DND-41 (cell line): Measurements from ENCODE around the gene ANXA9.

Experiments
- ATAC-seq: fragments of 200-7000 bp; cut with Tn5 transposase; 3 replicates; pipeline ENCODE4 v1.9.1; 2021; ENCODE audit warnings: low read depth; ENCODE audit not compliant: insufficient read depth
- DNase-seq: peaks from one replicate; pipeline ENCODE4 v3.0.0-alpha.2; 2020
- H2AFZ ChIP-seq: 2 replicates; pipeline ENCODE4 v1.6.0; 2012; ENCODE audit warnings: low read depth, low read length
- H3K27ac ChIP-seq: 2 replicates; pipeline ENCODE4 v1.5.1; 2012; ENCODE audit warnings: low read length, inconsistent platforms
- H3K27me3 ChIP-seq: fragments of 200-600 bp; sonication (generic); 2 replicates; pipeline ENCODE4 v1.6.0; 2012; ENCODE audit warnings: low read length, mild to moderate bottlenecking, inconsistent platforms; ENCODE audit not compliant: insufficient read depth, poor library complexity
- H3K36me3 ChIP-seq: 2 replicates; pipeline ENCODE4 v1.5.1; 2012; ENCODE audit warnings: low read length, inconsistent platforms; ENCODE audit not compliant: insufficient read depth
- H3K4me1 ChIP-seq: 2 replicates; pipeline ENCODE4 v1.5.1; 2012; ENCODE audit warnings: mild to moderate bottlenecking, low read length; ENCODE audit not compliant: insufficient read depth
- H3K4me2 ChIP-seq: 2 replicates; pipeline ENCODE4 v1.6.0; 2012; ENCODE audit warnings: mild to moderate bottlenecking, moderate library complexity, low read length, inconsistent platforms; ENCODE audit not compliant: insufficient read depth
- H3K4me3 ChIP-seq, 2 experiments: fragments of 200-600 bp in 1 of 2; shearing (Covaris generic) in 1 of 2; 2 replicates each; pipeline ENCODE4 v1.5.1; 2012 to 2016; ENCODE audit warnings: inconsistent platforms in 2 of 2, low read length in 2 of 2, mild to moderate bottlenecking in 2 of 2, low read depth in 1 of 2, moderate library complexity in 1 of 2
- H3K79me2 ChIP-seq: 2 replicates; pipeline ENCODE4 v1.6.0; 2012; ENCODE audit warnings: low read length, inconsistent platforms; ENCODE audit not compliant: insufficient read depth
- H3K9ac ChIP-seq: 2 replicates; pipeline ENCODE4 v1.6.0; 2012; ENCODE audit warnings: low read depth, mild to moderate bottlenecking, inconsistent platforms, low read length, moderate library complexity
- H3K9me3 ChIP-seq: 2 replicates; pipeline ENCODE4 v1.5.1; 2012; ENCODE audit warnings: low read length, moderate library complexity, mild to moderate bottlenecking, inconsistent platforms; ENCODE audit not compliant: insufficient read depth, severe bottlenecking
- H4K20me1 ChIP-seq: 2 replicates; pipeline ENCODE4 v1.6.0; 2012; ENCODE audit warnings: low read length; ENCODE audit not compliant: insufficient read depth
- EZH2 ChIP-seq: IDR thresholded peaks from 3 replicates; pipeline ENCODE4 v1.6.1; 2012; ENCODE audit warnings: borderline replicate concordance, low read depth, mild to moderate bottlenecking, moderate library complexity, low read length, inconsistent platforms; ENCODE audit not compliant: severe bottlenecking
- TF ChIP-seq, protein P1 (sequence below): IDR thresholded peaks from 2 replicates; pipeline ENCODE4 v1.5.1; 2012; ENCODE audit warnings: borderline replicate concordance, low read length, moderate library complexity, mild to moderate bottlenecking; ENCODE audit not compliant: poor library complexity, severe bottlenecking; ENCODE audit errors: extremely low read depth

The ANXA9 gene

DNA sequence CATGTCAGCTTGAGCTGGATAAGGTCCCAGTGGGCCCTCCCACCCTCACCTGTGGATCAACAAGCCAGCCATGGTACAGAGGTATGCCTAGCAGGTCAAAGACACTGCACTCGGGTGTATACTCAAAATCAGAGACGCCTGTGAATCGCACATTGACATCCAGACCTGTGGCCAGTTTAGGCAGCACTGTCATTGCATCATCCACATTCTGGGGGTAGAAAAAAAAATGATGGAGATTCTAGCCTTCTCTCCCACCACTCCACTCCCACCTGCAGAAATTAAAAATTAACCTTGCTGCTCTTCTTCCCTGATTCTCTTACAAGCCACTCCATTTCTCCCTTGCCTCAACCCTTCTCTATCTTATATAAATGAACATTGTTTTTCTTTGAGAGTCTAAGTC lies 18.3 kb downstream of the ANXA9 start:
- H3K4me2 ChIP-seq: no peak overlapping the region
- no peaks in the 10 kb centered on the region for H3K27me3 ChIP-seq
- H3K79me2 ChIP-seq: no peaks in the 10 kb centered on the region
- H3K27ac ChIP-seq: no peak overlapping the region
- H3K9me3 ChIP-seq: no peaks in the 10 kb centered on the region
- no peak overlapping the region for H3K4me3 ChIP-seq
- H2AFZ ChIP-seq: no peak overlapping the region
- TF ChIP-seq, protein P1, sequence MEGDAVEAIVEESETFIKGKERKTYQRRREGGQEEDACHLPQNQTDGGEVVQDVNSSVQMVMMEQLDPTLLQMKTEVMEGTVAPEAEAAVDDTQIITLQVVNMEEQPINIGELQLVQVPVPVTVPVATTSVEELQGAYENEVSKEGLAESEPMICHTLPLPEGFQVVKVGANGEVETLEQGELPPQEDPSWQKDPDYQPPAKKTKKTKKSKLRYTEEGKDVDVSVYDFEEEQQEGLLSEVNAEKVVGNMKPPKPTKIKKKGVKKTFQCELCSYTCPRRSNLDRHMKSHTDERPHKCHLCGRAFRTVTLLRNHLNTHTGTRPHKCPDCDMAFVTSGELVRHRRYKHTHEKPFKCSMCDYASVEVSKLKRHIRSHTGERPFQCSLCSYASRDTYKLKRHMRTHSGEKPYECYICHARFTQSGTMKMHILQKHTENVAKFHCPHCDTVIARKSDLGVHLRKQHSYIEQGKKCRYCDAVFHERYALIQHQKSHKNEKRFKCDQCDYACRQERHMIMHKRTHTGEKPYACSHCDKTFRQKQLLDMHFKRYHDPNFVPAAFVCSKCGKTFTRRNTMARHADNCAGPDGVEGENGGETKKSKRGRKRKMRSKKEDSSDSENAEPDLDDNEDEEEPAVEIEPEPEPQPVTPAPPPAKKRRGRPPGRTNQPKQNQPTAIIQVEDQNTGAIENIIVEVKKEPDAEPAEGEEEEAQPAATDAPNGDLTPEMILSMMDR: no peak
- no peak for TF ChIP-seq EZH2
- no peak overlapping the region for H3K9ac ChIP-seq
- no peaks in the 10 kb centered on the region for H4K20me1 ChIP-seq
- H3K4me1 ChIP-seq: peaks cover 33% of the 10 kb centered on the region
- DNase-seq (no peak), ATAC-seq (no peak)
- no peaks in the 10 kb centered on the region; the same call in 1 of the 2 replicates for H3K36me3 ChIP-seq

- H3K4me1 ChIP-seq: peaks cover 38% of the 10 kb centered on the region
- no peak for ATAC-seq
- no peak overlapping the region for H3K4me2 ChIP-seq
These were observed 19.5 kb downstream of the ANXA9 start for GRCh38 chr1:151001602-151002001.

GRCh38 chr1:151002051-151002450 lies 20.0 kb downstream of the ANXA9 start:
- ATAC-seq: no peak

More at GRCh38 chr1:151001602-151002001, 19.5 kb downstream of the ANXA9 start:
- no peaks in the 10 kb centered on the region for H3K79me2 ChIP-seq
- no peaks in the 10 kb centered on the region for H3K9me3 ChIP-seq
- H3K4me3 ChIP-seq: no peak overlapping the region
- no peaks in the 10 kb centered on the region for H4K20me1 ChIP-seq
- TF ChIP-seq EZH2: no peak
- TF ChIP-seq, protein P1: no peak
- H2AFZ ChIP-seq: no peak overlapping the region
- H3K9ac ChIP-seq: no peak overlapping the region
- no peaks in the 10 kb centered on the region; the same call in 1 of the 2 replicates for H3K36me3 ChIP-seq
- H3K27me3 ChIP-seq: no peaks in the 10 kb centered on the region
- no peak overlapping the region for H3K27ac ChIP-seq
- no peak for DNase-seq

More at GRCh38 chr1:151002051-151002450, 20.0 kb downstream of the ANXA9 start:
- H3K9me3 ChIP-seq: no peaks in the 10 kb centered on the region
- H3K79me2 ChIP-seq: no peaks in the 10 kb centered on the region
- no peaks in the 10 kb centered on the region; the same call in 1 of the 2 replicates for H3K36me3 ChIP-seq
- no peak overlapping the region for H3K27ac ChIP-seq
- H2AFZ ChIP-seq: no peak overlapping the region
- DNase-seq: no peak
- H4K20me1 ChIP-seq: no peaks in the 10 kb centered on the region
- TF ChIP-seq, protein P1: no peak
- no peak for TF ChIP-seq EZH2
- peaks cover 43% of the 10 kb centered on the region for H3K4me1 ChIP-seq
- no peak overlapping the region for H3K9ac ChIP-seq
- no peak overlapping the region for H3K4me3 ChIP-seq
- H3K4me2 ChIP-seq: no peak overlapping the region
- no peaks in the 10 kb centered on the region for H3K27me3 ChIP-seq
